ENCODE data around the gene TBC1D32.

DNA sequence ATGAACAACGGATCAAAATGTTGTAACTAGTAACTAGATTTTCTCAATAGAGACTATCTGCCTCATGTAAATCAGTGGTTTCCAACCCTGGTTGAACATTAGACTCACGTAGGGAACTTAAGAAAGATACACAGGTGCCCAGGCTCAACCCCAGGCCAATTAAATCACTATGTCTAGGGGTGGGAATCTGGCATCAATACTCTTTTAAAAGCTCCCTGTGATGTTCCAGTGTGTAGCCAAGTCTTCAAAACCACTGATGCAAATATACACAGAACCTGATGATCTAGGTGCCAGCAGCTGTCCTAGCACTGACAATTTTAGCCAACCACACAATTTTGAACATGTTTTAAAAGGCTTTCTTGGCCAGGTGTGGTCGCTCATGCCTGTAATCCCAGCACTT is 128.7 kb downstream of the TBC1D32 start:
- TF ChIP-seq, protein P1, sequence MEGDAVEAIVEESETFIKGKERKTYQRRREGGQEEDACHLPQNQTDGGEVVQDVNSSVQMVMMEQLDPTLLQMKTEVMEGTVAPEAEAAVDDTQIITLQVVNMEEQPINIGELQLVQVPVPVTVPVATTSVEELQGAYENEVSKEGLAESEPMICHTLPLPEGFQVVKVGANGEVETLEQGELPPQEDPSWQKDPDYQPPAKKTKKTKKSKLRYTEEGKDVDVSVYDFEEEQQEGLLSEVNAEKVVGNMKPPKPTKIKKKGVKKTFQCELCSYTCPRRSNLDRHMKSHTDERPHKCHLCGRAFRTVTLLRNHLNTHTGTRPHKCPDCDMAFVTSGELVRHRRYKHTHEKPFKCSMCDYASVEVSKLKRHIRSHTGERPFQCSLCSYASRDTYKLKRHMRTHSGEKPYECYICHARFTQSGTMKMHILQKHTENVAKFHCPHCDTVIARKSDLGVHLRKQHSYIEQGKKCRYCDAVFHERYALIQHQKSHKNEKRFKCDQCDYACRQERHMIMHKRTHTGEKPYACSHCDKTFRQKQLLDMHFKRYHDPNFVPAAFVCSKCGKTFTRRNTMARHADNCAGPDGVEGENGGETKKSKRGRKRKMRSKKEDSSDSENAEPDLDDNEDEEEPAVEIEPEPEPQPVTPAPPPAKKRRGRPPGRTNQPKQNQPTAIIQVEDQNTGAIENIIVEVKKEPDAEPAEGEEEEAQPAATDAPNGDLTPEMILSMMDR (conservative IDR thresholded peaks at IDR 0.05; ENCODE audit: low read length), result no peak
- TF ChIP-seq EZH2phosphoT487 (IDR thresholded peaks at IDR 0.05; ENCODE audit: borderline replicate concordance), result no peak

Measured in Loucy (cell line).